ENCODE measurements around the gene HECTD1. TPM values are rescaled to one million over a fixed set of nuclear protein-coding genes. Genes with fewer than 3 reads are reported as not detected.

The HECTD1 gene
- total RNA-seq, 1 donor from 2014 or later, result 291 TPM

DNA sequence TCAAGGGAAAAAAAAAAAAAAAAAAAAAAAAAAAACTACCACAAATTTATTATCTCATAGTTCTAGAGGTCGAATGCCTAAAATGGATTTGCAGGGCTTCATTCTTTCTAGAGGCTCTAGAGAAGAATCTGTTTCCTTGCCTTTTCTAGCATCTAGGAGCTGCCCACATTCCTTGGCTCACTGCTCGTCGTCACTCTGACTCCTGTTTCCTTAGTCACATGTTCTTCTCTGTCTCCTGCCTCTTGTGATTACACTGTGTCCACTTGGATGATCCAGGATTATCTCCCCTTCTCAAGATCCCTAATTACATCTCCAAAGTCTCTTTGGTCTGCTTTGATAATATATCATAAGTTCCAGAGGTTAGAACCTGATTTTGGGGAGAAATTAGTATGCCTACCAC lies 88.7 kb downstream of the HECTD1 start:
- peaks cover 16% of the 10 kb centered on the region for H3K36me3 ChIP-seq (ENCODE audit: control insufficient read depth, insufficient read depth, low read length)
- TF ChIP-seq, protein P1, sequence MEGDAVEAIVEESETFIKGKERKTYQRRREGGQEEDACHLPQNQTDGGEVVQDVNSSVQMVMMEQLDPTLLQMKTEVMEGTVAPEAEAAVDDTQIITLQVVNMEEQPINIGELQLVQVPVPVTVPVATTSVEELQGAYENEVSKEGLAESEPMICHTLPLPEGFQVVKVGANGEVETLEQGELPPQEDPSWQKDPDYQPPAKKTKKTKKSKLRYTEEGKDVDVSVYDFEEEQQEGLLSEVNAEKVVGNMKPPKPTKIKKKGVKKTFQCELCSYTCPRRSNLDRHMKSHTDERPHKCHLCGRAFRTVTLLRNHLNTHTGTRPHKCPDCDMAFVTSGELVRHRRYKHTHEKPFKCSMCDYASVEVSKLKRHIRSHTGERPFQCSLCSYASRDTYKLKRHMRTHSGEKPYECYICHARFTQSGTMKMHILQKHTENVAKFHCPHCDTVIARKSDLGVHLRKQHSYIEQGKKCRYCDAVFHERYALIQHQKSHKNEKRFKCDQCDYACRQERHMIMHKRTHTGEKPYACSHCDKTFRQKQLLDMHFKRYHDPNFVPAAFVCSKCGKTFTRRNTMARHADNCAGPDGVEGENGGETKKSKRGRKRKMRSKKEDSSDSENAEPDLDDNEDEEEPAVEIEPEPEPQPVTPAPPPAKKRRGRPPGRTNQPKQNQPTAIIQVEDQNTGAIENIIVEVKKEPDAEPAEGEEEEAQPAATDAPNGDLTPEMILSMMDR (IDR thresholded peaks at IDR 0.05; ENCODE audit: insufficient read depth, low read length, severe bottlenecking), result no peak
- FAIRE-seq (no peak), DNase-seq (ENCODE audit: low read depth) (no peak)
- H3K4me3 ChIP-seq (ENCODE audit: low read depth, low read length), result no peak overlapping the region
- H3K27me3 ChIP-seq (ENCODE audit: control insufficient read depth, insufficient read depth, low read length), result no peaks in the 10 kb centered on the region

DNA sequence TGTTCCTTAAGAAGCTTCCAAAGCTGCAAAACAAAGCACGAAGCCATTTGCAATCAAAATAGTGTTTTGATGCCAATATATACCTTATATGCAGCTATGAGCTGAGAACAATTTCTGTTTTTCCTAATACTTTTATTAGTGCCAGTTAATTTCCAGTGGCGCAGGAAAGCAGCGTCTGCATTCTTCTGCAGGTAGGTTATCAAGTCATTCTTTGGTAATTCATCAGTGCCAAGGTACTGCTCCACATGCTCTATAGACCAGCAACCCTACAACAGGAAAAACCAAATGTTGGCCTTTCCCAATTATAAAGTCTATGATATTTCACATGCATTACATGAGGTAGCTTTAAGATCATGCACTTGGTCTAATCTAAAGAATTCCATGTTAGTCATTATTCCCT lies 93.8 kb downstream of the HECTD1 start:
- no peak overlapping the region for H3K4me3 ChIP-seq (ENCODE audit: low read depth, low read length)
- no peak for FAIRE-seq
- DNase-seq (ENCODE audit: low read depth), result no peak
- H3K36me3 ChIP-seq (ENCODE audit: control insufficient read depth, insufficient read depth, low read length), result peaks cover 10% of the 10 kb centered on the region
- no peaks in the 10 kb centered on the region for H3K27me3 ChIP-seq (ENCODE audit: control insufficient read depth, insufficient read depth, low read length)
- TF ChIP-seq, protein P1 (IDR thresholded peaks at IDR 0.05; ENCODE audit: insufficient read depth, low read length, severe bottlenecking), result no peak

DNA sequence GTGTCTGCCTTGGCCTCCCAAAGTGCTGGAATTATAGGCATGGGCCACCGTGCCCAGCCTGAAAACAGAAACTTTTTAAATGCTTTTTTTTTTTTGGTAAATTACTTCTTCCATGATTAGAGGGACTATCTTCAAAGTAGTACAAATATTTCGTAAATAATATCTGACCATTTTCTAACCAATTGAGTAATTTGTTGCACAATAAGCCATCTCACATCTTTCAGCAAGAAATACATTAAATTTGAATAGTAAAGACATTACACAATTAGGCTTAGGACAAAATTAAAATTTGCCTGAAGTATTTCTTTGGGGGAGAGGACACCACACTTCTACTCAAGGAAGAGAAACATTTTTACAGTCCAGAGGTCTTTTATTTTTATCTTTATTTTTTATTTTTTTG lies 96.7 kb downstream of the HECTD1 start:
- TF ChIP-seq, protein P1 (IDR thresholded peaks at IDR 0.05; ENCODE audit: insufficient read depth, low read length, severe bottlenecking), result no peak
- H3K27me3 ChIP-seq (ENCODE audit: control insufficient read depth, insufficient read depth, low read length), result no peaks in the 10 kb centered on the region
- no peak for FAIRE-seq
- no peak overlapping the region for H3K4me3 ChIP-seq (ENCODE audit: low read depth, low read length)
- no peak for DNase-seq (ENCODE audit: low read depth)
- peaks cover 10% of the 10 kb centered on the region for H3K36me3 ChIP-seq (ENCODE audit: control insufficient read depth, insufficient read depth, low read length)

DNA sequence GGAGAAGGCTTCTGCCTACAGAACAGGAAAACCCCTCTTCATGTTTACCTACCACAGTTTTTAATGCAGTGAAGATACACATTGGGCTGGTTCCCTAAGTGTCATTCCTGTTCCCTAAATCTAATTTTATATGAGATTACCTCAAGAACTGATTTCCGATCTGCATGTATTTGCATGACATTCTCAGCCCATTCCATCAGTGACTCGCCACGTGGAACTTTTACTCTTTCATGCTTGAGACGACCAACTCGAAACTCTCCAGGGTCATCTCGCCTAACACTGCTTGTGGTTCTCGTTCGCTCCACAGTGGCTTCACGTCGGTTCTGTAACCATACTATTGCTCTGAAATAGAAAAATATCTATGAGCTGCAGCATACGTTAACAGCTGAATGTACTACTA lies 98.3 kb downstream of the HECTD1 start:
- FAIRE-seq, result no peak
- no peak overlapping the region for H3K4me3 ChIP-seq (ENCODE audit: low read depth, low read length)

DNA sequence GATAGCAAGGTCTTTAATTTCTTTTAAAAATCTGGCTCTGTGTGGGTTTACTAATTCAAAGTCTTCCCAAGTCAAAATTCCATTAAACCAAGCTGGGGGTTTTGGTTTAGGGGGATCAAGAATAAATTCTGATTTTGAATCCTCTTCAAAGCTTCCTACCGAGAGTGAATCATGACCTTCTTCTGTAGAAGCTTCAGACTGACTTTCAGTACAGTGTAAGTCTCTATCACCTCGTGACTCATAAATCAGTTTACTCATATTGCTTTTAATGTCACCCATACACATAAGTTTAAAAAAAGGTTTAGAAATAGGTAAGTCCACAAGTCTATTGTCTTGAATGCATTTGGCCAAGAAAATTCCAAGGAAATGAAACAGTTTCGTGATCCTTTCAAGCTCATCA lies 100.8 kb downstream of the HECTD1 start:
- TF ChIP-seq, protein P1 (IDR thresholded peaks at IDR 0.05; ENCODE audit: insufficient read depth, low read length, severe bottlenecking), result no peak
- no peak for FAIRE-seq
- Histone ChIP-seq H3K36me3 (ENCODE audit: control insufficient read depth, insufficient read depth, low read length) (peaks cover 10% of the 10 kb centered on the region), H3K4me3 (ENCODE audit: low read depth, low read length) (no peak overlapping the region), H3K27me3 (ENCODE audit: control insufficient read depth, insufficient read depth, low read length) (no peaks in the 10 kb centered on the region)
- DNase-seq (ENCODE audit: low read depth), result peak; percentile 56

More for the DNA sequence above, 98.3 kb downstream of the HECTD1 start:
- H3K36me3 ChIP-seq (ENCODE audit: control insufficient read depth, insufficient read depth, low read length), result peaks cover 11% of the 10 kb centered on the region
- DNase-seq (ENCODE audit: low read depth), result no peak
- H3K27me3 ChIP-seq (ENCODE audit: control insufficient read depth, insufficient read depth, low read length), result no peaks in the 10 kb centered on the region
- TF ChIP-seq, protein P1 (IDR thresholded peaks at IDR 0.05; ENCODE audit: insufficient read depth, low read length, severe bottlenecking), result no peak

DNA sequence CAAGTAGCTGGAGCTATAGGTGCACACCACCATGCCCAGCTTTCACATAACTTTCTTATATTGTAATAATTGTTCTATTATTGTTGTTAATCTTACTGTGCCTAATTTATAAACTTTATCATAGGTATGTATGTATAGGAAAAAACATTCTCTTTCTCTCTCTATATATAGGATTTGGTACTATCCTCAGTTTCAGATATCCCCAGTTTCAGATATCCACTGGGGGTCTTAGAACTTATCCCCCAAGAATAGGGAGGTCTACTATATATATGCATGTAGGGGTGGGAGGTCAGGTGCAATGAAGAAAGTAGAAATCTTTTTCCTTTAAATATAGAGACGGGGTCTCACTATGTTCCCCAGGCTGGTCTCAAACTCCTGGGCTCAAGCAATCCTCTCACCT lies 110.5 kb downstream of the HECTD1 start:
- no peak for FAIRE-seq
- DNase-seq (ENCODE audit: low read depth), result no peak

More for the DNA sequence above, 110.5 kb downstream of the HECTD1 start:
- Histone ChIP-seq H3K4me3 (ENCODE audit: low read depth, low read length) (no peak overlapping the region), H3K36me3 (ENCODE audit: control insufficient read depth, insufficient read depth, low read length) (peaks cover 7% of the 10 kb centered on the region), H3K27me3 (ENCODE audit: control insufficient read depth, insufficient read depth, low read length) (no peaks in the 10 kb centered on the region)
- TF ChIP-seq, protein P1 (IDR thresholded peaks at IDR 0.05; ENCODE audit: insufficient read depth, low read length, severe bottlenecking), result no peak
